HG02884 (cell line): Measurements from ENCODE around the gene TOM1L2.

Source experiments
- ATAC-seq: cut with Tn5 transposase; IDR thresholded peaks from one replicate; pipeline ENCODE4 v1.9.1; 2021; ENCODE audit warnings: mild to moderate bottlenecking, moderate library complexity; ENCODE audit not compliant: unreplicated experiment

TOM1L2 gene

DNA sequence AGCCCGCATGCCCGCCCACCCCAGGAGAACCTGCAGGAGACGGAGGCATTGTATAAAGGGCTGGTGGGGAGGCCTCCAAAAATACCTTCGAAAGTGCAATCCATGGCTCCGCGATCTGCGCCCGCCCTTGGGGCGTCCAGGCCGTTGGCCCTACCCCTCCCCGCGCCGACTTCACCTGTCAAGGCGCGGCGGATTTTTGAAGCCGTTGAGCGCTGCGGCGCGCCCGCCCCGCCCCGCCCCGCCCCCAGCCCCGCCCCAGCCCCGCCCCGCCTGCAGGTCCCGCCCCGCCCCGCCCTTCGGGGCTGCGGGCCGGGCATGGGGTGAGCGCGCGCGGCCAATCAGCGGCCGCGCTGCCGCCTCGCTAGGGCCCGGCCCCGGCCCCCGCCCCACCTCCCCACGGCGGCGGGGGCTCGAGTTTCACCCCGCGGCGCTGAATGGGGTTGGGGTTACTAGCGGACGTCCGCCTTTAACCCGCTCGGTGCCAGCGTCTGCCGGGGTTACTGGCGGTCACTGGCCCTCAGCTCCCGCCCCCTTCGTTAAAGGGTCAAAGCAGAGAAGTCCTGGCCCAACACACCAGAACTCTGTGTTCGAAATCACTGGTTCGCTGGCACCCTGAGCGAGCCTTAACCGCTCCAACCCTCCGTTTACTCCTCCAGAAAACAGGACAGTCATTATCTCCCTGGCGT is 148.6 kb downstream of the TOM1L2 start:
- ATAC-seq, result peak; percentile 77

DNA sequence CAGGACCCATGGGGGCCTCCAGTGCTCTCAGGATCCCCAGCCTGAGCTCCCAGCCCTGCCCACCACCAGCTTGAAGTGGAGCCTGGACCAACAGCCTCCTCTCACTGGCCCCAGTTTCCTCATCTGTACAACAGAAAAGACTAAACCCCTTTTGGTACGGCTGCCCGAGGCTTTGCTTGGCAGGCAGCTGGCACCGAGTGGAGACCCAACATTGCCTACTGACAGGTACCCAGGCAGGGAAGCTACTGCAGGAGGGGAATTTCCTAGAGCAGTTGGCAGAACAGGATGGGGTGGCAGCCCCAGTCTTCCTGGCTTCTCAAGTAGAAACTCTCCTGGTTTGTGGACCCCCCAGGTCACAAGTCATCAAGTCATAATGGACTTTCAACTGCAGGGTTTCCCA is 149.6 kb downstream of the TOM1L2 start:
- ATAC-seq, result no peak

DNA sequence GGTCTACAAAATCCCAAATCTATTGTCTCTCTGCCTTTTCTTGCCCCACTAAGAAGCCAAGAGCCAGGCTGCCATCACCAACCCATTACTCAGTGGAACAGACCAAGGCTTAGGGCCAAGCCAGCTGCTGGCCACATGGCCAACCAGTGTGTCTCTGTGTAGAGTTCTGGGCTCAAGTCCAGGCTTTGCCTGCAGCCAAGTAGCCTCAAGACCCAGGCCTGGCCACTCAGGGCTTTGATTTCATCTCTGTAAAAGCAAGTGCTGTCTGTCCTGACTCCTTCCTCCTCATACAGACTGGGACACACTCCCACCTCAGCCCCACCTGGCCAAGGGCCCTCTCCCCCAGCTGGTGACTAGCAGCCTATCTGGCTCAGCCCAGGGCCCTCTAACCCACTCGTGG is 150.0 kb downstream of the TOM1L2 start:
- no peak for ATAC-seq

DNA sequence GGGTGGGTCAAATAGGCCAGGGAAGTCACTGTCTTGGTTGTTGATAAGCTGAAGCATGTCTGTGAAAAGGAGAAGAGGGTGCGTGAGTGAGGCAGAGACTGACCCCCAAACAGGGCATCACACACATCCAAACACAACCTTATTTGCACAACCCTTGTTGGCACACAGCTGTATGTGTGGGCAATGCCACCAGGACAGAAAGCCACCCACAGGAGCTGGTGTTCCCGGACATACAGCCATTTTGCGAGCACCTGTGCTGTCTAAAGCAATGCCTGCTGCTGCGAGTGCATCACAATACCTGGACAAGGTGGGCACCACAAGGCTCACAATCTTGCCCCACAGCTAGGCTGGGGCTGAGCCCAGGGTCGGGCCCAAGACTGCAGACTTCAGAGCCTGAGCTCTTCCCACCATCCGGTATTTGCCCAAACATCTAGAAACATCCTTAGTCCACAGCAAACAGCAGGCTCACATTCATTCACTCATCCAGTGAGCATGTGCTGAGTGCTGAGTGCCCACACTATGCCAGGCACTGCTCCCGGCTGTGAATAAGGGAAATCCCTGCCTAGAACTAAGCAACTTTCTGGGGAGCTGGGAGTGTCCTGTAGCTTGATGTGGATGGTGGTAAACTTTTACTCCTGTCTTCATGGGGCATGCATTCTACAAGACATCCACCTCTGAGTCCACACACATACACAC is 151.6 kb downstream of the TOM1L2 start:
- no peak for ATAC-seq

DNA sequence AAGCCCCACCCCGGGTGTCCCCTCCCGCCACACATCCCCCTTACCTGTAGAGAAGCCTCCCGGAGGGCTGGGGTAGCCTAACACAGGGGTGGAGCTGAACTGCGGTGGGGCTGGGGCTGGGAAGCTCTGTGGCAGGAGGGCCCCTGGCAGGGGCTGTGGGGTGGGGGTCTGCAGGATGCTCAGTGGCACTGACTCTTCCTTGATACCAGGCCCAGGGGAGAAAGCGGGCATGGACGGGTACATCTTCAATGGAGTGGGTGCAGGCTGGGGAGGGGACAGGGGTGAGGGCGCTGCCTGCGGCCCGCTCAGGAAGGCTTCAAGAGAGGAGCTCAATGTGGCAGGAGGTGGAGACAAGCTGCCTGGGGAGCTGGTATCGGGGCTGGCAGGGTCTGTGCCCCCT is 152.2 kb downstream of the TOM1L2 start:
- ATAC-seq, result no peak

DNA sequence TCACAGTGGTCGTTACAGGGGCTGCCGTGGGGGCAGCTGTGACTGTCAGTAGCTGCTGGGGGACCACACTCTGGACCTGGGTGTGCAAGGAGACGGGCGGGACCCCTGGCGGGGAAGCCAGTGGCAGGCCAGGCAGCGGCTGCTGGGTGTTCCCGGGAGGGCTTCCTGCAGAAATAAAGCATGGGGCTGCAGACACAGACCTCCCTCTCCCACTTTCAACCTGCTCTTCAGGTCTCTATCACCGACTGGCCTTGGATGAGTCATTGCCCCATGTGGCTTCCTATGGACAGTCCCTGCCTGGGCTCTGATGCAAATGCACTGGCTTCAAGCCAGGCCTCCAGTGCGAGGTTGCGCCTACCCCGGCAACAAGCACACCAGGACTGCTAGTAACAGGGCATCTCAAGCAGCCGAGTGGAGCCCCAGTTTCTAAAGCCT is 152.6 kb downstream of the TOM1L2 start:
- peak; percentile 47 for ATAC-seq

DNA sequence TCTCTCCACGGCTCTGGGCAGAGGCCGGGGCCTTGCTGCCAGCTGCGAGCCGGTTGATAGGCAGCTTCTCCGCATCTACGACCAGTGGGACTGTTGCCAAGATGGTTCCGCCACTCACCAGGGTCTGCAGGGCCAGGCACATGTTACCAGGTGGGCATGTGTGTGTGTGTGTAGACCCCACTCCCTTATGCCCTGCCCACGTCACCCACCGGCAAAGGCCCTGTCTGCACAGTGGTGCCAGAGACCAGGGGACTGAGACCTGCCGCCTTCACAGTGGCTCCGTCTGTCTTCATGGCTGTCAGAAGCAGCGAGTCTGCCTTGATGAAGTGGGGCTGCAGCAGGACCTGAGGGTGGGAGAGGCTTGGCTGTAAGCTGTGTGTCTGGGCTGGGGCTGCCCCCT is 153.1 kb downstream of the TOM1L2 start:
- no peak for ATAC-seq

DNA sequence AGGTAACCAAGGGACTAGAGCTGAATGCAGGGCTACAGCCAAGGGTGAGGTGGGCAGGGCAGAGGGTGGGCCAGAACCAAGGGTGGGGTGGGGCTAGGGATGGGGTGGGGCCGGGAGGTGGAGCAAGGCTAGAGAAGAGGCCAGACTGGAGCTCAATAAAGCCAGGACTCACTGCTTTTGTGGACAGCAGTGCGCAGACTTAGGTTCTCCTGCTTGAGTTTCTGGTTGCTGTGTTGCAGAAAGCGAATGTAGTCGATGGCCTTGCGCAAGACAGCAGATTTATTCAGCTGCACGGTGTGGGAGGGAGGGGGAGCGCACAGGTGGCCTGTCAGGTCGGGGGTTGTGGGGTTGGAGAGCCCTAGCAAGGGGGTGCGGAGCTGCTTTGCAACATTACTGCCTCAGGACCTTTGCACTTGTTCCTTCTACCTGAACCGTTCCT is 154.1 kb downstream of the TOM1L2 start:
- no peak for ATAC-seq

DNA sequence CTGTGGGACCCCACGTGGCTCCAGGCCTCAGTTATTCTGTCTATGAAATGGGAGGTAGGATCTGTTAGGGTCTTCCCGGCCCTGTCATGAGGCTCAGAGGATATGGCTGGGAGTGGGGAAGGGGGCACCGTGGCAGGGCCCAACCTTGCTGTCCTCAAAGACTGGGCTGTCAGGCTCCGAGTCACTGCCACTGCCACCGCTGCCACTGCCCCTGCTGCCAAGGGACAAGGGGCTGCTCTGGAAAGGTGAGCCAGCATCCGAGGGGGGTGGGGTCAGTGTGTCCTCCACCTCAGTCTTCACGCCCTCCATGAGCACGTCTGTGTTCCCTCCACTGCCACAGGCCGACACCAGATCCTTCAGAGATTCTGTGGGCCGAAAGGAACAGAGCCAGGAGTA is 154.7 kb downstream of the TOM1L2 start:
- no peak for ATAC-seq

DNA sequence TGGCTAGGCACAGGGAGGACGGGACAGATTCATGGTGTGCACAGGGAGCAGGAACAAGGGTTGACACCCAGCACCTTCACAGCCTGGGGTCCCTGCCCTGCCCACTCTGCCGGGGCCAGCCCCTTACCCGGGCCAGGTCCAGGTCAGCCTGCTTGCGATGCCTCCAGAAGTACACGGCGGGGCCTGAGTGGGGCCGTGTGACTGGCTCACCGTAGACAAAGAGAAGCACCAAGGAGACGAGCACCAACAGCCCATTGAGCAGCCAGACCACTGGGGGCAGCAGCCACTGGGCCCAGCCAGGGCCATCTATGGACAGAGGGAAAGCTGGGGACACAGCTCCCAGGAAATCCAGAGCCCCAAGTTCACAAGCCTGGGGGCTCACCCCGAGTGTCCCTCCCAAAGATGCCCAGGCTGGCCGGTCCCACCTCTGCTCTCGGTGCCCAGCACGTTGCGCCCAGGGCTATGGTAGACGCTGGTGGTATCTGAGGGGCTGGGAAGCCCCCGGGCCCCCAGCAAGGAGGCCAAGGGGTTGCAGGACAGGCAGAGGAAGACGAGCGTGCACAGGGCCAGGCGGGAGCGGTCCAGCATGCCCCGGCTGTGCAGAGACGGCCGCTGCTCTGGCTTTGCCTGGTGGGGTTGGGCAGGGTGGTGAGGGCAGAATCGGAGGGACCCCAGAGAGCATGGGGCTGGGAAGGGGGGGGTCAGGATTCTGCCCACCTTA is 155.2 kb downstream of the TOM1L2 start:
- ATAC-seq, result no peak

DNA sequence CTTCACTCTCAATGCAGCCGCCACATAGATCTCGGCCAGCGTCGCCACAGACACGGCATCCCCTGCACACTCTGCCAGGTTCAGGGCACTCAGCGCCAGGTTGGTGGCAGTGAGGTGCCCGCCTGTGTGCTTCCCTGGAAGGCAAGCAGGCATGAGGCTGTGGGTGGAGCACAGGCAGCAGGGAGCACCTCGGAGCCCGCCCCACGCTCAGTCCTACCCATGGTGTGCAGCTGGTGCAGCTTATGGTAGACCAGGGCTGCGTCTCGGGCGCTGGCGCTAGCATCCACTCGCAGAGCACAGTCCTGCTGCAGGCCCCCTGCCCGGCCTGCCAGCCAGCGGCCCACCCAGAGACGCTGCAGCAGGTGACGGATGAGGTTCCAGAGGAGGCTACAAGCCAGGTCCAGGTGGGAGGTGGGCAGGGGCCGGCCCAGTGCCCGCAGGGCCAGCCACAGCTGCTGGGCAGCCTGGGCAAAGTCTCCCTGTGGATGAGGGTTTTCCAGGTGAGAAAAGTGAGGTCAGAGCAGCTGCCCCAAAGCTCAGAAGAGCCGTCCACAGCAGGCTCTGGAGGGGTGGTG is 155.9 kb downstream of the TOM1L2 start:
- no peak for ATAC-seq

DNA sequence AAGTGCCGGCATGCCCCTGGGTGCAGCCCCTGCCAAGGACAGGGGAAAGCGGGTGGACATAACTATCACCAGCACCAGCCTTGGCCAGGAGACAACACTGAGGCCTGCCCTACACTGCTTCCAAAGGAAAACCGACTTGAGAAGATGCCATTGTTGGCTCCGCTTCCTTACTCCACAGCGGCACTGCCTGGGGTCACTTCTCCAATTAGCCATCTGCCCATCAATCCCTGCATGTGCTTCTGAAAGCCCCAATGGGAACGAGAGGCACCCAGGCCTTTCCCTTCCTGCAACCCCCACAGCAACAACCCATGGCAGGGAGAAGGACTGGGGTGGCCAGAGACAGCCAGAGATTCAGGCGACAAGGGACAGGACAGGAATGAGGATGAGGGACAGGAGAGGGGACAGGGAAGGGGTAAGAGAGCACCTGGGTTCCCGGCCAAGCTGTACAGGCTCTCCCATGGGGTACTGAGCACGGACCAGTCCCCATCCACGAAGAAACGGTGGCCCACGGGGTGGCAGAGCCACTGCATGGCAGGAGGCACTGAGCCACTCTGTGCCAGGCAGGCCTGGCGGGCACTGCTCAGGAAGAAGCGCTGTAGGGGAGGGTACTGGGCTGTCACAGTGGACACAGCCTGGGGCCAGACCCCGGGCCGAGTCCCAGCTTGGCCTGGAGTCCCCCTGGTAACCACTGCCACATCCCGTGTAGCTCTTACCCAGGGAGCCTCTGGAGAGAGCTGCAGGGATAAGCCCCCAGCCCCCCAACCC is 156.6 kb downstream of the TOM1L2 start:
- ATAC-seq, result no peak

DNA sequence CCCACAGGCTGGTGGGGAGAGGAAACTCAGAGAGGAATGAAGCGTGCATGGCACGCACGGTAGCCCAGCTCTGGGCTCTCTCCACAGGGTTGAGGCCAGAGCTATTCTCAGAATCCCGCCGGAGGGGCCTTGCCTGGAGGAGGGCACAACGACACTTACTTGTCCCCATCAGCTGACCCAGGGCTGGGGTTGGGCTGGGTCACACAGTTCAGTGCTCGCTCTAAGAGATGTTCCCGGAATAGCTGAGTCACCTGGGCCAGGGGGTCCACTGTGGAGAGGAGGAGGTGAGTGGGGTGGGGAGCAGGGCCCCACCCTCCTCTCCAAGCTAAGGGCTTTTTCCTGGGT is 157.2 kb downstream of the TOM1L2 start:
- no peak for ATAC-seq

DNA sequence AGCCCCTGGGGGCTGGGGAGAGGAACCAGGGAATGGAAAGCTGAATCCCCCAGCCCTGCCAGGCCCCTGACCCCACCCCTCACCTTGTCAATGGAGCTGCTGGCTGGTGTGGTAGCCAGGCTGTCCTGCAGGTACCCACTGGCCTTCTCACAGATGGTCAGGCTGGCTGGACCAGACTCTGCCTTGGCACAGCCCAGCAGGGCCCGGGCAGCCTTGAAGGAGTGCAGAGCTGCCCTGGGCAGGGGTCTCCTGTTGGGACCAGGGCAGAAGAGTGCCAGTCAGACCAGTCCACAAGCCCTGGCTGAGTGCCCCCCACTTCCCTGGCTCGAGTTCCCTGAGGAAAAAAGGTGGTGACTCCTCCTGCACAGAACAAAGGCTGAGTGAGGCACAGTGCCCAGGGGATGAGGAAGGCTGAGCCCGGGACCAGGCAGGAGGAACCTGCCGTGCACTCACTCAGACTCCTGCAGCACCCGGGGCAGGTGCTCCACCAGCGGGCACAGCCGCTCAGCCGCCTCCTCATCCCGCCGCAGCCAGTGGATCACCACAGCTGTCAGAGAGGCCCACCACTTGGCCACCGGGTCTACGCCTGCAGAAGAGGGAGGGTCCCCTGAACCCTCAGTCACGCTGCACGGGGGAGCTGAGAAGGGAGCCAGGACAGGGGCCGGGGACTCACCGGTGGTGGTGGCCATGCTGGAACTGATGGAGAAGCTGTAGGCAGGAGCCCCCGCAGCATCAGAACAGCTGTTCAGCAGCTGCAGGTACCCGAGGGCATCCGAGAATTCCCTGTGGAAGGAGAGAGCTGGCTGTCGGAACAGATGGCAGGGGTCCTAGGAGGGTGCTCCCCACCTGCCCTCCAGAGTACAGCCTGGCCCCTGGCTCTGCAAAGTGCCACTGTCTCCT is 157.8 kb downstream of the TOM1L2 start:
- no peak for ATAC-seq

DNA sequence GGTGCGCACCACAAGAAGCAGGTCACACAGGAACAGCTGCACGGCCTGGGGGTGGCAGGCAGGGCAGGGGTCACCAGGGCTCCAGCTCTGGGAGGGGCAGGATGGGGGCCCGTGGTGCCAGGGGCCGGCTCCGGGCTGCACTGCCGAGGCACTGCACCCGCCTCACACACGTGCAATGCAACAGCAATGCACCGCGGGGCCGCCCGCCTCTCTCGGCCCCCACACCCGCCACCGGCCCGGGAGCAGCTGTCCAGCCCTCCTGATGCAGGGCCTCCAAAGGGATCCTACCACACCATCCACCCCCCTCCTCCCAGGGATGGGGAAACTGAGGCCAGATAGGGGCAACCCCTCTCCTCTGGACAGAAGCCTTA is 158.5 kb downstream of the TOM1L2 start:
- ATAC-seq, result no peak

DNA sequence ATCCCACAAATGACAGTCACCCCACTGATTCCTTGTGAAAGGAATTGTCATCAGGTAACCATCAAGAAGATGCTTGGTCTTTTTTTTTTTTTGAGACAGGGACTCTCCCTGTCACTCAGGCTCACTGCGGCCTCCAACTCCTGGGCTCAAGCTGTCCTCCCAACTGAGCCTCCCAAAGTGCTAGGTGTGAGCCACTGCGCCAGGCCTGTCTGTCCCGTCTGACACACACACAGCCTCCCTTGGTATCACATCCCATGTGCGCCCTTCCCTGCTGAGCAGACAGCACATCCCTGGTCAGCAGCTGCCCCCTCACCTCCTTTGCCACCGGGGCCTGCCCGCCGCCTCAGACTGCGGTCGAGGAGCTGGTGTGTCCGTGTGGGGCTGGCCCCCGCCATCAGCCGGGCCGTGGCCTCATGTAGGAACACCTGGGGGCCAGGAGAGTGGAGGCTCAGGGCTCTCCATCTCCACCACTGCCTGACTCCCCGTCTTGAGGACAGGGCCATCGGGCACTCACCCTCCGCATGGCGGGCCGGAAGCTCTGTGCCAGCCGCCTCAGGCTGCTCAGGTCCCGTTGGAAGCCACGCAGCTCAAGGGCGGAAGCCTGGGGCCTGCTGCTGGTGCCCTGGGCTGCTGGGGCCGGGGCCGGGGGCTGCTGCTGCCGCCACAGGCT is 159.0 kb downstream of the TOM1L2 start:
- ATAC-seq, result no peak

DNA sequence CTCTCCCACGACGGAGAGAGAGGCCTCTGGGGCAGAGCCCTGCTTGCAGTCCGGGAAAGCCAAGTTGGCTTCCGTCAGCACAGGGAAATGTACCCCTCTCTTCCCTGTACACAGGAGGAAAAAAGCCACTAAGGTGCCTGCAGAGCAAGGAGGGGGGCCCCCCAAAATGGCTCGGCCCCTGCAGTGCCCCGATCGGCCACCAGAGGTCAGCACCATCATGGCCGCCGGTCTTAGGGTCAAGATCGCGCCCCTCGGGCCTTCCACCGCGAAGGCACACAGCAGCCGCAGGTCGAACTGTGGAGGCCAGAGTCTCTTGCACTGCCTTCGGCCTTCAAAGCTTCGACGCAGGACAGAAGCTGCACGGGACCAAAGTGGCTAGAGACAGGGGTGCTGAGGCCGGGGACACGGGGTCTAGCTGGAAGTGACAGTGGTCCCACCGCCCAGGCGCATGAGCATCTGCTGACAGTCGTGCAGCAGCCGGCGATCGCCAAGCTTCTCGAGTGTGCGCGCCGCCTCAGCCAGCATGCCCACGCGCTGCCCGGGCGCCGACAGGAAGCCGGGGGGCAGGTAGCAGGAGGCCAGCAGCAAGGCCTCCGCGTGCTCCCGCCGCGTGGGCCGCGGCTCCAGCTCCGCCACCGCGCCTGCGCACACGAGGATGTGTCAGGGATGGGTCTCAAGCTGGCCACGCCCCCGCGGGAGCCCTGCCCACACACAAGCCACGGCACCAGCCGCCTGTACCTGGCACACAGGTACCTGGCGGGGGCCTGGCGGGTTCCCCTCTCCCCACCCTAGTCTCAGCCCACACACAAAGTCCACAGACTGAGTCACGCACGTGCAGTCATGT is 159.8 kb downstream of the TOM1L2 start:
- ATAC-seq, result no peak

DNA sequence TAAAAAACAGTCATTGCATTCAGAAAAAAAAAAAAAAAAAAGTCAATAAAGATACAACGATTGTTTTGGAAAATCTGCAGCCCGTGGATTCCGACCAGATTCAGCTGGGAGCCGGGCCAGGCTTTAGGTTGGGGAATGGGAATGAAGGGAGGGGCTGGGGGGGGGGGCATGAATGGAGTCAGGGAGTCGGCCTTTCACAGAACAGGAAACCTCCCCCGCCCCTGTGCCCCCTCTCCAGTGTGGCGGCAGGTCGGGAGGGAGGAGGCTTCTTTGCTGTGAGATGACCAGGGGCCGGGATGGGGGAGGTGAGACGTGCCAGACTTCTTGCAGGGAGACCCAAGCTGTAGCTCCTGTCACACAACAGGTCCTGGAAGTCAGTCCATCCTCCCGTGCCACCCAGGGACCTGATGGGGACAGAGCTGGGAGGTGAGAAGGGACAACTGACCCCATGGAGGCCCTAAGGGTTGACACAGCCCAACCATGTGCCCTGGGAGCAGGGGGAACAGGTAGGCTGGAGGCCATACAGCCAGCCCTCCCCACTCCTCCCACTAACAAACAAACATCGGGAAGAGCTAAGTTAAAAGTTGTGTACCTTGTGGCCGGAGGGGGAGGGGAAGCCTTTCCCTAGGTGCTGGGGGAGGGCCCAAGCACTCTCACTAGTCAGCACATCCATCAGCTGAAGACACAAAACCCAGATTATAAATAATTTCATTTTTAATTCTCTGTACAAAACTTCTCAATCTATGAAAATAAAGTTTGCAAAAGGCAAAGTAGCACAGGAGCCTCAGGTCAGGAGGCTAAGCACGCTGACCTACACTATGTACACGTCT is 160.6 kb downstream of the TOM1L2 start:
- no peak for ATAC-seq
